RPMI8226 (cell line): Measurements from ENCODE around the gene TRIM50.
"Not testable (repeated sequence)": the region's sequence is repeated elsewhere in the genome, so short reads cannot be mapped to it uniquely, and the experiment has no call there.

Experiments
- DNase-seq: peaks from one replicate; pipeline ENCODE4 v3.0.0-alpha.2; 2015

TRIM50 gene

GRCh38 chr7:73327922-73328321 is at the start of gene TRIM50, which contains the start of gene FKBP6:
Gene TRIM50 (minus strand): TSS chr7:73328082. CDS start chr7:73324787, 3,295 bp downstream.
Gene FKBP6 (plus strand): TSS chr7:73328161. CDS start chr7:73328429, 268 bp downstream.
- DNase-seq = not testable (repeated sequence)

- no peak for DNase-seq
These were observed 49.0 kb upstream of the TRIM50 start for GRCh38 chr7:73376671-73377412.

GRCh38 chr7:73376262-73376661 is 48.4 kb upstream of the TRIM50 start:
- DNase-seq = not testable (repeated sequence)

- DNase-seq = no peak
These were observed 45.9 kb upstream of the TRIM50 start for GRCh38 chr7:73373741-73374140.

- DNase-seq = no peak
These were observed 41.7 kb upstream of the TRIM50 start for GRCh38 chr7:73369622-73370021.

- no peak for DNase-seq
These were observed 41.1 kb upstream of the TRIM50 start for GRCh38 chr7:73369009-73369408.

GRCh38 chr7:73366990-73367389 is 39.1 kb upstream of the TRIM50 start:
- DNase-seq = no peak

GRCh38 chr7:73366127-73366526 is 38.2 kb upstream of the TRIM50 start:
- no peak for DNase-seq

GRCh38 chr7:73364006-73364728 is 36.3 kb upstream of the TRIM50 start:
- DNase-seq = no peak

GRCh38 chr7:73363225-73364005 is 35.5 kb upstream of the TRIM50 start:
- DNase-seq = no peak

GRCh38 chr7:73360590-73360989 is 32.7 kb upstream of the TRIM50 start:
- not testable (repeated sequence) for DNase-seq

- DNase-seq = no peak
These were observed 32.0 kb upstream of the TRIM50 start for GRCh38 chr7:73359746-73360375.

GRCh38 chr7:73359306-73359705 is 31.4 kb upstream of the TRIM50 start:
- no peak for DNase-seq

GRCh38 chr7:73358590-73359275 is 30.9 kb upstream of the TRIM50 start:
- no peak for DNase-seq

- DNase-seq = no peak
These were observed 28.3 kb upstream of the TRIM50 start for GRCh38 chr7:73356159-73356558.

GRCh38 chr7:73354821-73355220 is 26.9 kb upstream of the TRIM50 start:
- no peak for DNase-seq

GRCh38 chr7:73354196-73354595 is 26.3 kb upstream of the TRIM50 start:
- DNase-seq = no peak

GRCh38 chr7:73353243-73353642 is 25.4 kb upstream of the TRIM50 start:
- DNase-seq = no peak

- no peak for DNase-seq
These were observed 24.9 kb upstream of the TRIM50 start for GRCh38 chr7:73352784-73353183.

GRCh38 chr7:73351447-73352167 is 23.7 kb upstream of the TRIM50 start:
- DNase-seq = no peak

- no peak for DNase-seq
These were observed 22.6 kb upstream of the TRIM50 start for GRCh38 chr7:73350306-73351068.
